KMS-11 (cell line): ENCODE measurements around the gene FAM149B1.

Experiments
- H2AFZ ChIP-seq: fragments of 200-600 bp; sonication (generic); 2 replicates; pipeline ENCODE4 v1.6.1; 2016; ENCODE audit warnings: antibody characterized with exemption, mixed run types, low read depth
- H3K27ac ChIP-seq: fragments of 200-600 bp; sonication (generic); 2 replicates; pipeline ENCODE4 v1.6.1; 2016; ENCODE audit warnings: mild to moderate bottlenecking, mixed run types
- H3K27me3 ChIP-seq: fragments of 200-600 bp; sonication (generic); 2 replicates; pipeline ENCODE4 v1.6.1; 2017; ENCODE audit warnings: mild to moderate bottlenecking, low read depth, mixed run types, moderate library complexity; ENCODE audit not compliant: insufficient read depth
- H3K36me3 ChIP-seq: fragments of 200-600 bp; sonication (generic); 2 replicates; pipeline ENCODE4 v1.6.1; 2017; ENCODE audit warnings: mild to moderate bottlenecking, mixed run types; ENCODE audit not compliant: insufficient read depth
- H3K4me1 ChIP-seq: fragments of 200-600 bp; sonication (generic); 2 replicates; pipeline ENCODE4 v1.6.1; 2016; ENCODE audit warnings: mild to moderate bottlenecking, low read depth, mixed run types; ENCODE audit not compliant: poor library complexity, severe bottlenecking
- H3K4me2 ChIP-seq: fragments of 200-600 bp; sonication (generic); 2 replicates; pipeline ENCODE4 v1.7.0; 2016; ENCODE audit warnings: mild to moderate bottlenecking, mixed run types
- H3K4me3 ChIP-seq: fragments of 200-600 bp; sonication (generic); IDR thresholded peaks from 2 replicates; pipeline ENCODE4 v1.6.1; 2017; ENCODE audit warnings: low read depth, low read length, mixed read lengths; ENCODE audit not compliant: insufficient read depth
- H3K79me2 ChIP-seq: fragments of 200-600 bp; sonication (generic); 2 replicates; pipeline ENCODE4 v1.6.1; 2016; ENCODE audit warnings: low read depth, mixed run types; ENCODE audit not compliant: insufficient read depth
- H3K9ac ChIP-seq: fragments of 200-600 bp; sonication (generic); 2 replicates; pipeline ENCODE4 v1.6.1; 2016; ENCODE audit warnings: mild to moderate bottlenecking, mixed run types
- H4K20me1 ChIP-seq: fragments of 200-600 bp; sonication (generic); 2 replicates; pipeline ENCODE4 v1.6.1; 2016; ENCODE audit warnings: mild to moderate bottlenecking, mixed run types; ENCODE audit not compliant: insufficient read depth
- CTCF ChIP-seq: fragments of 200-600 bp; sonication (generic); conservative IDR thresholded peaks from 2 replicates; pipeline ENCODE4 v1.6.1; 2017; ENCODE audit warnings: low read depth, mild to moderate bottlenecking, antibody characterized with exemption, low read length, moderate library complexity, mixed read lengths

Gene FAM149B1

GRCh38 chr10:73215749-73216148 lies 47.8 kb downstream of the FAM149B1 start:
- Histone ChIP-seq H3K27me3 (no peaks in the 10 kb centered on the region), H3K4me3 (no peak overlapping the region), H3K4me1 (peaks cover 27% of the 10 kb centered on the region), H3K27ac (no peak overlapping the region), H4K20me1 (no peaks in the 10 kb centered on the region), H3K9ac (no peak overlapping the region), H3K79me2 (no peaks in the 10 kb centered on the region), H3K4me2 (no peak overlapping the region), H2AFZ (no peak overlapping the region), H3K36me3 (no peaks in the 10 kb centered on the region)
- no peak for TF ChIP-seq CTCF

GRCh38 chr10:73217628-73218027 lies 49.7 kb downstream of the FAM149B1 start:
- Histone ChIP-seq H2AFZ (no peak overlapping the region), H3K9ac (no peak overlapping the region), H3K4me1 (peaks cover 27% of the 10 kb centered on the region), H3K27me3 (no peaks in the 10 kb centered on the region), H3K36me3 (no peaks in the 10 kb centered on the region), H4K20me1 (no peaks in the 10 kb centered on the region), H3K4me2 (peak overlapping the region; percentile 58; the same call in 1 of the 2 replicates), H3K27ac (peak overlapping the region; percentile 44; the same call in 1 of the 2 replicates), H3K4me3 (no peak overlapping the region), H3K79me2 (no peaks in the 10 kb centered on the region)
- no peak for TF ChIP-seq CTCF

GRCh38 chr10:73218431-73219191 lies 50.7 kb downstream of the FAM149B1 start:
- peak; percentile 63 for TF ChIP-seq CTCF
- H3K4me2 ChIP-seq, result peak overlapping the region; percentile 58

GRCh38 chr10:73219384-73219783 lies 51.5 kb downstream of the FAM149B1 start:
- H3K9ac ChIP-seq, result no peak overlapping the region
- H3K4me3 ChIP-seq, result no peak overlapping the region
- H3K4me2 ChIP-seq, result peak overlapping the region; percentile 58
- peaks cover 27% of the 10 kb centered on the region for H3K4me1 ChIP-seq
- H3K27me3 ChIP-seq, result no peaks in the 10 kb centered on the region
- no peak for TF ChIP-seq CTCF
- H4K20me1 ChIP-seq, result no peaks in the 10 kb centered on the region
- no peaks in the 10 kb centered on the region for H3K79me2 ChIP-seq
- peak overlapping the region; percentile 44; the same call in 1 of the 2 replicates for H3K27ac ChIP-seq
- H3K36me3 ChIP-seq, result no peaks in the 10 kb centered on the region
- no peak overlapping the region for H2AFZ ChIP-seq

More at GRCh38 chr10:73218431-73219191, 50.7 kb downstream of the FAM149B1 start:
- Histone ChIP-seq H4K20me1 (no peaks in the 10 kb centered on the region), H3K79me2 (no peaks in the 10 kb centered on the region), H2AFZ (peak overlapping the region; percentile 33), H3K4me1 (peaks cover 27% of the 10 kb centered on the region), H3K36me3 (no peaks in the 10 kb centered on the region), H3K27me3 (no peaks in the 10 kb centered on the region), H3K4me3 (no peak overlapping the region), H3K9ac (no peak overlapping the region), H3K27ac (peak overlapping the region; percentile 44; the same call in 1 of the 2 replicates)
